HEK293T (cell line): ENCODE data around the gene DMKN.

Experiments
- HDGF ChIP-seq: fragments of 450-650 bp; IDR thresholded peaks from 2 replicates; pipeline ENCODE4 v1.6.1; 2017; ENCODE audit warnings: antibody characterized with exemption, borderline replicate concordance
- SUZ12 ChIP-seq: fragments of 450-650 bp; IDR thresholded peaks from 2 replicates; pipeline ENCODE4 v1.6.1; 2016; ENCODE audit warnings: mild to moderate bottlenecking

DNA sequence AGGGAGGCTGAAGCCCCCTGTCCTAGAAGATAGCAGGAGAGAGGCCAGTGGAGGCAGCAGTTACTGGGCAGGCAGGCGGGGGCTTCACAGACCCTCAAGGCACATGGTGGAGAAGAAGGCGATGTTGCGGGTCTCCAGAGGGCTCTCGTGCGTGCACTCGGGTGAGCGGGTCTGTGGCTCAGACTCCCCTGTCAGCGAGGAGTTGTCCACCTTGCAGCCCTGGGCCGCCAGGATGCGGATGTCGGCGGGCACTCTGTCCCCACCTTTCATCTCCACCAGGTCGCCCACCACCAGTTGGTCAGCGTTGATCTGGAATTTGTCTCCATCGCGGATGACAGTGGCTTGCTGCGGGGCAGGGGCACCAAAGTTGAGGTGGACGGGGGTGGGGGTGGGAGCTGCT lies 46.8 kb upstream of the DMKN start:
- TF ChIP-seq SUZ12, result no peak
- no peak for TF ChIP-seq HDGF
